Coronary artery (tissue), 2 donors: ENCODE measurements around the gene ANKFY1.

Experiments
- DNase-seq: peaks from one replicate; pipeline ENCODE4 v3.0.0-alpha.2; 2017; ENCODE audit warnings: low spot score
- H3K27ac ChIP-seq, 2 donors: fragments of 200-600 bp; sonication (generic); one replicate each; pipeline ENCODE4 v1.5.1; 2016 to 2019
- H3K4me3 ChIP-seq: fragments of 200-600 bp; sonication (generic); 2 replicates; pipeline ENCODE4 v1.5.1; 2016; ENCODE audit warnings: mild to moderate bottlenecking, moderate library complexity
- CTCF ChIP-seq: fragments of 200-600 bp; sonication (generic); IDR thresholded peaks from one replicate; pipeline ENCODE4 v1.5.1; 2019; ENCODE audit warnings: antibody characterized with exemption

Gene ANKFY1

GRCh38 chr17:4219241-4219640 is 44.5 kb downstream of the ANKFY1 start:
- Histone ChIP-seq H3K4me3 (no peak overlapping the region), H3K27ac (no peak overlapping the region)
- TF ChIP-seq CTCF, result no peak
- DNase-seq, result no peak

GRCh38 chr17:4215882-4216570 is 47.8 kb downstream of the ANKFY1 start:
- no peak overlapping the region for H3K27ac ChIP-seq
- no peak for TF ChIP-seq CTCF
- DNase-seq, result no peak
- H3K4me3 ChIP-seq, result no peak overlapping the region

GRCh38 chr17:4214157-4214556 is 49.6 kb downstream of the ANKFY1 start:
- H3K27ac ChIP-seq, result peak overlapping the region in 1 of 2 donors; percentile 38
- DNase-seq, result no peak
- H3K4me3 ChIP-seq, result no peak overlapping the region
- no peak for TF ChIP-seq CTCF

- no peak for TF ChIP-seq CTCF
- no peak for DNase-seq
- H3K4me3 ChIP-seq, result no peak overlapping the region
- H3K27ac ChIP-seq, result peak overlapping the region in 1 of 2 donors; percentile 77
These were observed 54.2 kb downstream of the ANKFY1 start for GRCh38 chr17:4209611-4210010.

- DNase-seq, result peak; percentile 83
- H3K4me3 ChIP-seq, result no peak overlapping the region
- TF ChIP-seq CTCF, result no peak
- H3K27ac ChIP-seq, result peak overlapping the region in 1 of 2 donors; percentile 77
These were observed 55.5 kb downstream of the ANKFY1 start for GRCh38 chr17:4208238-4208637.

GRCh38 chr17:4206962-4207361 is 56.8 kb downstream of the ANKFY1 start:
- no peak for DNase-seq
- TF ChIP-seq CTCF, result no peak
- H3K27ac ChIP-seq, result peak overlapping the region in 1 of 2 donors; percentile 90
- H3K4me3 ChIP-seq, result no peak overlapping the region

- no peak for DNase-seq
- H3K27ac ChIP-seq, result peak overlapping the region; percentile 65 to 90
These were observed 57.9 kb downstream of the ANKFY1 start for GRCh38 chr17:4205917-4206316.

More at GRCh38 chr17:4205917-4206316, 57.9 kb downstream of the ANKFY1 start:
- no peak overlapping the region for H3K4me3 ChIP-seq
- no peak for TF ChIP-seq CTCF
